GM18511 (cell line): Measurements from ENCODE around the gene KCNJ18.
"Not testable (repeated sequence)": the region's sequence is repeated elsewhere in the genome, so short reads cannot be mapped to it uniquely, and the experiment has no call there.

Experiments
- ATAC-seq: cut with Tn5 transposase; IDR thresholded peaks from one replicate; pipeline ENCODE4 v1.9.1; 2021; ENCODE audit warnings: mild to moderate bottlenecking, moderate library complexity; ENCODE audit not compliant: unreplicated experiment

KCNJ18 gene

DNA sequence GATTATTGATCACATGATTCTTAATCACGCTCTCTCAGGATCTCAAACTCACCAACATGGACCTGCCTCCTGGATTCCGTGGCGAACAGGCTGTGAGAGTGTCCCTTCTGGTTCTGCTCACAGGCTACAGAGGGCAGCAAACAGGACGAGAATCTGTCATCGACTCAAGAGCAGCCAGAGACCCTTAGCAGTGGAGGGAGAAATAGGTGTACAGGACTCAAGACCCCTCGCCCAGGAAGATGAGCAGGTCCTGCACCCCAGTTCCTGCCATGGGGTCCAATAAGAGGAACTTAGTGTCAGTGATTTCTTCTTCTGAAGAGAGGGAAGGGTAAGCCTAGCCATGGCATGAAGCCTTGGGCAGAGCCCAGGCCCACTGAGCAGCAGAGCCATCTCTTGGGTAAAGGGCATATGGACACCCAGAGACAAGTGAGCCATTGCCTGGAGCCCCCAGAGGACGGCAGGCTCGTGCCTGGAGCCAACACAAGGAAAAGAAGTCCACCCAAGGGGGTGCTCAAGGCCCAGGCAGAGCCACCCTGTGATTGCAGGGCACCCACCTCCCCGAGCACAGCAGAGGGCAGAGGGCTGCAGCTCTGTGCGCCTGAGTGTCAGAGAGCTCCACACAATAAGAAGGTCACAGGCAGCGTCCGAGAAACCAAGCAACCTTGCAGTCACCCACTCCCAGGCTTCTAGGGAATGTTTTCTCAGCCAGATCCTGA lies 27.3 kb downstream of the KCNJ18 start:
- not testable (repeated sequence) for ATAC-seq

DNA sequence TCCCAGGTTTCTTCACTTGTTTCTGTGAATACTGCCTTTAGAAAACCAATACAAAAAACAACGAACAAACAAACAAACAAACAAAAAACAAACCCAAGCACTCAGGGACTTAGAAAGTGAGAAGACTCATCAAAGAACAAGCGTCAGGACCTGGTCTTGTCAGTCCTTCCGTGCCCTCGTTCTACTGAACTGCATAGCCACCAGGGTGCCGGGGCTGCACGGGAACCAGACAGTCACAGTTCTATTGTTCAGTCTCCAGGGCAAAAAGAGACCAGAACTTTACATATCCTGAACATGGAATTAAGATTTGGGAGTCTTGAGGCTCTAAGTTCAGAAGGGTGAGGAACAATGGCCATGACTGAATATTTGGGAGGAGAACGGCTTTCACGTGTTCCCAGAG lies 28.2 kb downstream of the KCNJ18 start:
- not testable (repeated sequence) for ATAC-seq

GRCh38 chr17:21722268-21722667 lies 29.9 kb downstream of the KCNJ18 start:
- not testable (repeated sequence) for ATAC-seq

GRCh38 chr17:21724216-21725006 lies 32.1 kb downstream of the KCNJ18 start:
- not testable (repeated sequence) for ATAC-seq

DNA sequence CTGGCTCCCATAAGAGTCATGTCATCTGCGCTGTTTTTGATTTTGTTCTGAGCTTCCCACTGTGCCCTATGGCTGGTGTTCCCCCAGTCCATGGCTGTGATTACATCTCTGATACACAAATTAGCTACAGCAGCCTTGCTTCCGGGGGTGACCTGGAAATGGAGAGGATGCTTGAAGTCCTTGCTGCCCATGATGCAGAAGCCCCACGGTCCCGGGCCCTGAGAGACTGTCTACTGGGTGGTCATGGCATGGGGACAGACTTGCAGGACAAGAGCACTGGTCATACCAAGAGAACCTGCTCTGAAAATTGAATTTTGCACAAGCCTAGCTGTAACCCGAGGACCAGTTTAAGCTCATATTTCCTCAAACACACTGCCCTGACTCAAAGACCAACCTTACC lies 38.8 kb downstream of the KCNJ18 start:
- ATAC-seq = not testable (repeated sequence)

DNA sequence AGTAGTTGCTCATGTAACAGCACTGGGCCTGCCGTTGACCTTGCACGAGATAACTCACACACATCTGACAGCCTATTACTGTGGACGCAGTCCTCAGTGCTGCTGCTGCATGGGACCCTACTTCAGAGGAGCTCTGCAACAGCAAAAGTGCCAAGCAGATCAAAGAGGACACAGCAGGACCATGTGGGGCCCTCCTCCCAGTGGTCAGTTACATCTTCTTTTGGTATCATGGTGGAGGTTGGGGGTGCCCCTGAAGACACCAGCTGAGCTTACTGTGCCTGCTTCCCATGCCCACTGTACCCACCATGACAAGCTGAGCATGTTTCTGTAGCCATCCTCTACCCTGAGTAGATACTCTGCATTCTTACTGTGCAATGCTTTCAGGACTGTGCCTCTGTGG lies 41.6 kb downstream of the KCNJ18 start:
- ATAC-seq = not testable (repeated sequence)

DNA sequence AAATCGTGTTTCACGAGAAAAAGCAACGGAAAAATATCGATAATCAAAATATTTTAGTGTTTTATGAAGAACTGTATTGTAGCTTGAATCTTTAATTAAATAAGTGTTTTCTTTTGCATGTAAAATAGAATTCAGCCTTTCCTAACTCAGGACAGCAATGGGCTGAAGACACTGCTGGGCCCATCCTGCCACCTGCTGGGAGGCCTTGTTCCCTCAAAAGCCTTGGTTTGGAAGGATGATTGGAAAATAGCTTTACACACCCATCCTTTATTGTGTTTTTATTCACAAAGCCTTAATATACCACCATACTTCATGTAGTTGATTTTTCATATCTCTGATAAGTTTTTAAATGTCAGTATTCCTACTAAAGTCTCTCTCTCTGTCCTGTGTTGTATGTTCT lies 43.5 kb downstream of the KCNJ18 start:
- ATAC-seq = not testable (repeated sequence)

DNA sequence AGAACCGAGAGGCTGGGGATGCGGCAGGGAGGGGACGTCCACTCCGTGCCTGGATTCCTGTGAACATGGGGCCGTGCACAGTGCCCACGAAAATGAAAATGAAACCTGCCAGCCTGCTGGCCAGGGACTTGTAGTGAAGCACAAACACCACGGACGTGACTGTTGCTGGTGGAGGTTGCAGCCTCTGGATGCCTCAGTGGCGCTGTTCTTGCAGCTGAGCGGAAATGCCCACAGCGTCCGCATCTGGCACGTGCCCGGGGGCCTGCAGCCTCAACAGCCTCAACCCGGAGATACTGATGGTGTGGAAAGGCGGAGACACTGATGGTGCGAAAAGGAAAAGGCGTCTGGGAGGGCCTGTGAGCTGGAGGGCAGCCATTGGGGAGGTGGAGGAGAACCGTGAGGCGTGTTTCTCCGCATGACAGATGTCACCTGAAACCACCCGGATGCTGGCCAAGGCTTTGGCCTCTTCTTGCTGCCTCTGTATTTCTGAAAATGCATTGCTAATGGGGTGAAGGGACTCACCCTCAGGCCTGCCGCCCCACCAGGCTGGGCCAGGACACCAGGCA lies 44.8 kb downstream of the KCNJ18 start:
- not testable (repeated sequence) for ATAC-seq

DNA sequence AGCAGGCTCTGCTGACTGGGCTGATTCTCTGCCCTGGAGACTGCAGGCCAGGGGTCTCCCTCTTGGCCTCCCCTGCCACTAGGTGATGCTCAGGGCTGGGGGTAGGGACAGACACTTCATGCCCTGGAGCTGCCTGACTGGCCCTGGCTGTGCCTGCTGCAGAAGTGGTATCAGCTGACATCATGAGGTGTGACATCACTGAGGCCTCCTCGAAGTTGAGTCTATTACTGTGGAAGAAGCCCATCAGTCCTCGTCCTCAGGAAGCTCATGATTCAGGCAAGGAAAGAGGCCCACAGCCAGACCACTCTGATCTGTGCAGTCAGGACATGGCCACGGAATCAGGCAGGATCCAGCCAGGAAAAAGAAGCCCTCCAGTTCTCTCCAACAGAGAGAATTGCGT lies 45.9 kb downstream of the KCNJ18 start:
- ATAC-seq = not testable (repeated sequence)

GRCh38 chr17:21738877-21739474 lies 46.7 kb downstream of the KCNJ18 start:
- ATAC-seq = peak; percentile 84

GRCh38 chr17:21739485-21739884 lies 47.2 kb downstream of the KCNJ18 start:
- peak; percentile 83 for ATAC-seq

- not testable (repeated sequence) for ATAC-seq
Measured at GRCh38 chr17:21740836-21741235, 48.5 kb downstream of the KCNJ18 start.

- ATAC-seq = not testable (repeated sequence)
Measured at GRCh38 chr17:21741520-21741919, 49.2 kb downstream of the KCNJ18 start.

GRCh38 chr17:21742326-21742725 lies 50.0 kb downstream of the KCNJ18 start:
- no peak for ATAC-seq

GRCh38 chr17:21744151-21744550 lies 51.8 kb downstream of the KCNJ18 start:
- not testable (repeated sequence) for ATAC-seq

DNA sequence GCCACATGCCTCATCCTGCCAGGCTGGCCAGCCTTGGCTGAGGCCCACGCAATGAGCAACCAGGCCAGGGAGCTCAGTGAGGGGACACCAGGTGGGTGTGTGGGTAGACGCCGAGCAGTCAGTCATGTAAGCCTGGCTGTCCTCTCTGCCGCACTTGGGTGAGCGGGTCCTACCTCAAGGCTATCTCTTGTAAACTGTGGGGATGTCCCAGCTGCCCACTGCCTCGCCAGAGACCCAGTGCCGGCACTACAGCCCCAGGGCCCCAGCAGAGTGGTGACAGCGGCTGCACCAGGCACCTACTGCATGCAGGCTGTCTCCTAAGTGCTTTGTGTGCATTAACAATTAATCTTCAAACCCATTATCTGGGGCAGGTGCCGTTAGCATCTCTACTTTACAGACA lies 52.3 kb downstream of the KCNJ18 start:
- ATAC-seq = not testable (repeated sequence)

DNA sequence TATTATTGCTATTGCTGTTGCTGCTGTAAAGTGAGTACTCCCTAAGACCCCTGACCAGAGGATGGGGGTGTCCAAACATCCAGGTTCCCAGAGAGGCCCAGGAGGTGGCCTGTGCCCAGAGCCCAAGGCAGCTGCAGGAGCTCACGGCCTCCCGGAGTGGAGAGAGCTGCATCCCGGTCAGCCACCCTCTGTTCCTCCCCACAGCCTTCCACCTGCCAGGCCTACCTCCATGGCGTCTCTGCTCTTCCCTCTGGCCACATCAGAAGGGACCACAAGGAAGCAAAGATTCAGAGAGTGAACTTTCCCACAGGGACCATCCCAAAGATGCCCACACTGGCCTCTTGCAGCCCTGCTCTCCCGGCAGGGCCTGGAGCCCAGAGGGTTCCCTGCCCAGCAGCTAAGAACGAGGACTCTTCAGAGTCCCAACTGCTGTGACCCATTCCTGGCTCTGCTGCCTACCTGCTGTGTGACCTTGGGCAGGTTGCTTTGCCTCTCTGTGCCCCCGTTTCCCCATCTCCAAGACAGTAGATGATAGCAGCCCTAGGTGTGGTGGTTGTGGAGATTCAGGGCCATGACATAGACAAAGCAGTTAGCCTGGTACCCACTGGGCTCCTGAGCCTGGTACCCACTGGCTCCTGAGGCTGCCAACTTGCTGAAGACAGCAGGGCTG lies 53.2 kb downstream of the KCNJ18 start:
- not testable (repeated sequence) for ATAC-seq

DNA sequence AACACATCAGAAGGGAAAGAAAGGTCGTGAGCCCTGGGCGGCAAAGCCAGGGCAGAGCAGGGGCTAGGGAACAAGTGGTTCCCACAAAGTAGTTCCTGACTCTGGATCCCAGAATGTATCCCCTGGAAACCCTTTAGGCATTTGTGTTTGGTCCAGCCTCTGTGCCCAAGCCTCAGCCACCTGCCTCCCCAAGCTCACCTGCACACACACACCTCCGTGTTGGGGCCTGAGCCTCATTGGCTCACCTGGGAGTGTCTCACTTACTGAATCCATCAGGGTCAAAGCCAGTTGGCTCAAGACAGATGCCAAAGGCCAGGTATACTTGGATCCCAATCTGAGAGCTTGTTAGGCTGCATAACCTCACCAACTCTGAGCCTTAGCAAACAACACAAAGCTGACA lies 54.1 kb downstream of the KCNJ18 start:
- not testable (repeated sequence) for ATAC-seq

DNA sequence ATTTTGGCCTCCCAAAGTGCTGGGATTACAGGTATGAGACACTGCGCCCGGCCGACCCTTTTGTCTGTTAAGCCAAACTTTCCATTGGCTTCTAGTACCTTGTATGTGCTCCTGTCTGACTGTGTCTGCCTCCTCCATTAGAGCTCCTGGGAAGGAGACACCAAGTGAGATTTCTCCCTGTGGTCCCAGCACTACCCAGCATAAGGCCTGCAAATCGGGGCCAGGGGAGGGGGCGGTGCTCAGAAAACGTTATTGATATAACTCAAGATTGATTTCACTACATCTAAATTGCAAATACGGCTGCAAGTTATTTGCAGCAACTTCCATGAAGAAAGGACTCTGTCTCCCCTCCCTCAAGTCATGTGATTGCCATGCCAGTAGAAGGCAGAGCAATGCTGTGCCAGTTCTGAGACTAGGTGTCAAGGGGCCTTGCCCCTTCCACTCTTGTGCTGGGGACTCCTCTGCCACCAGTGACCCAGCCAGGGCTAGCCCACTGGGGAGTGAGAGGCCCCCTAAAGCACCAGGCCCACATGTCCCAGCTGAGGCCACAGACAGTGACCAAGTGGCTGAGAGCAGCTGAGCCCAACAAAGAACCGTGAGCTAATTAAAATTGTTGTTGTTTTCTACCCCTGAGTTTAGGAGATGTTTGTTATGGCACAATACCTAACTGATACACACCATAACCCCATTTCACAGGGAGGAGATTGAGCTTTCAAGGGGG lies 55.0 kb downstream of the KCNJ18 start:
- not testable (repeated sequence) for ATAC-seq

DNA sequence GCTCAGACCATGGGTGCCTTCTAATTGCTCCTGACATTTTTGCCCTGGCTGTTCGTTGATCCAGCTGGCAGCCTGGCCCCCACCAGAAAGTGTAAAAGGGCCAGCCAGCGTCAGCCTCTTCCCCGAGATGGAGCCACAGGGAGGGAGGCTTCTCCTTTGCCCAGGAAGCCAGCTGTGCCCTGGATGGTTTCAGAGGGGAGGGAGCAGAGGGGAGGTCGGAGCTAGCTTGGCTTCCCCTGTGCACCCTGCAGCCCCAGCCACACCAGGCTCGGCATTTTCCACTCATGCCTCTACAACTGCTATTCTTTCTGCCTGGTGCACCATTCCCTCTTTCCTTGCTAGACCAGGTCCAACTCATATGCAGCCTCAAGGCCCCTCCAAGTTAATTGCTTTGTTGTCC lies 56.4 kb downstream of the KCNJ18 start:
- ATAC-seq = not testable (repeated sequence)
